ENCODE data around the gene PTGS2.

Gene PTGS2

DNA sequence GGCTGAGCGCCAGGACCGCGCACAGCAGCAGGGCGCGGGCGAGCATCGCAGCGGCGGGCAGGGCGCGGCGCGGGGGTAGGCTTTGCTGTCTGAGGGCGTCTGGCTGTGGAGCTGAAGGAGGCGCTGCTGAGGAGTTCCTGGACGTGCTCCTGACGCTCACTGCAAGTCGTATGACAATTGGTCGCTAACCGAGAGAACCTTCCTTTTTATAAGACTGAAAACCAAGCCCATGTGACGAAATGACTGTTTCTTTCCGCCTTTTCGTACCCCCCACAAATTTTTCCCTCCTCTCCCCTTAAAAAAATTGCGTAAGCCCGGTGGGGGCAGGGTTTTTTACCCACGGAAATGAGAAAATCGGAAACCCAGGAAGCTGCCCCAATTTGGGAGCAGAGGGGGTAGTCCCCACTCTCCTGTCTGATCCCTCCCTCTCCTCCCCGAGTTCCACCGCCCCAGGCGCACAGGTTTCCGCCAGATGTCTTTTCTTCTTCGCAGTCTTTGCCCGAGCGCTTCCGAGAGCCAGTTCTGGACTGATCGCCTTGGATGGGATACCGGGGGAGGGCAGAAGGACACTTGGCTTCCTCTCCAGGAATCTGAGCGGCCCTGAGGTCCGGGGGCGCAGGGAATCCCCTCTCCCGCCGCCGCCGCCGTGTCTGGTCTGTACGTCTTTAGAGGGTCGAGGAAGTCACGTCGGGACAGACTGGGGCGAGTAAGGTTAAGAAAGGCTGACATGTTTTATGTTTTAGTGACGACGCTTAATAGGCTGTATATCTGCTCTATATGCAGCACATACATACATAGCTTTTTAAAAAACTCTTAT, at the start of gene PTGS2:
TSS of gene PTGS2 (minus strand) at position 179 of the 817 bp plus-strand sequence. CDS start at position 46, 133 bp downstream.
- peak; percentile 50 for DNase-seq

DNA sequence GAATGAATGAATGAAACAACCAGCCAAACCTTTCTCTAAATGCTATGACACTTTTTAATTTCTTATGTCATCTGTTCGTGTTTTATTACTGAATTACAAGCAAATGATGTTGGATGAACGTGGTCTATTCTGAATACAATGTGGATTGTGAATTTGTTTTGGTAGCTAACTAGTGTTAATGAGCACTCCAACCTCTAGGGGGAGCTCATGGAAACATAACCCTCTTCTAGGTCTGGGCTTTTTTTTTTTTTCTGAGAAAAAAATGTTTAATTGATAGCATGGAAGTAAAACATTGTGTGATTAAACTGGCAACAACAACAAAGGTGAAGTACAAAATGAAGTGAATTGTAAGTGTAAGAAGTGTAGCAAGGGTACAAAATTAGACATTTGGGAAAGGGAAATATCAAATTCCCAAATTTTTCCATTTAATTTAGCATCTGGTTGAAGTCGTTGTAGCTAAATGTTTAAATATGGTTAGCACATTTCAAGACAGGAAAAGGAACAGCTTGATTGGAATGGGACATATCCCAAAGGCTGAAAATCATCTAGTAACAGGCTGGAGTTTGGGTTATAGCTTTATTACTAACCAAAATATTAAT, 42.6 kb upstream of the PTGS2 start:
- peak; percentile 37 for DNase-seq

DNA sequence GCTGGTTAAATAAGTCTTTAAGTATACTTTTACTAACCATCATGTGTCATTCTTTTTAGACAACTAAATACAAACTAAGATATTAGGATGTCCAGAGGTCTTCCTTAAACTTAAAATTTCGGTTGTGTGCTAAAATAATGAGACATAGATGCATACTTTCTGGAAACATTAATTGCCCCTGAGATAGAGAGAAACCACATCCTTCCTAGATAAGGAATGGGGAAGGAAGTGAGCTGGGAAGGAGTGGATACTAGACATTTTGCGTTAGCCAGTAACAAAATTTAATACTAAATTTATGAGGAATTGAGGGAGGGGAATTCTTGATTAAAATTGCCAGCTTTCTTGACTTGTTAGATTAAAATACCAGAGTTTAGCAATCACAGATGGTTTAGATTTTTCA, 37.1 kb upstream of the PTGS2 start:
- DNase-seq: no peak

DNA sequence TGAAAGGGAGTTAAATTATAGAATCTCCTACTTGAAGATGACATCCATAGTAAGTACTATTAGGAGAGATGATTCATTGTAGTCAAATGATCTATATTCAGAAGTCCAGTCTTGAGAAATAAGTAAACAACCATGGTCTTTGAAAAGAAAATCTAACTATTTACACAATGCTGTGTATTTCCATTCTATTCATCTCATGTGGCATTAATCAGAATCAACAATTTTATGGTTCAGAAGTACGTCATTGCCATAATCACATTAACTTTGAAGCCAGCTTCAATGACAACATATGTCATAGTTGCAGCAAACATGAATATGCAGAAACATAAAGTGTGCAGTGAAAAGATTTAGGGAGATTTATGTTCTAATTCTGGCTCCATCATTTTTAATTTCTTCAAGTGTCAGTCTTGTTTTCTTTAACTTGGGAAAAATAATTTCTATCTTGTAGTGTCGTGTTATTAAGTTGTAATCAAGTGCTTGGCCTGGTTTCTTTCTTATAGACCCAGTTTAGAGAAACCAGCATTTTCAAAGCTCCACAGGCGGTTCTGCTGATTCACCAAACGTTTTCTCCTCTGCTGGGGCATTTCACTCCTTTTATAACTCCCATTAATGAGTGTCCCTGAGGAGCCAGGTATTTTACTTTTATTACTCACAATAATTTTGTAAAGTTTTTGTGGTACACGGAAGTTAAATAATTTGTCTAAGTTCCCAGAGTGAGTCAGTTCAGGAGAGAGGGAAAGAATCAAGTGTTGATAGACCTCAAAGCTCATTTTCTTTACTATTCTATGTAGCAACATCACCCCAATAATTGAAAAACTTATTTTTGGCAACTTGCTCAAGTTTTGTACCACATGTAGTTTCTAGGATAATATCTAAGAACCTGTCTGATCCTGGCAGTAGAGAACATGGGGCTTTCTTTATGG, 35.9 kb upstream of the PTGS2 start:
- no peak for DNase-seq

DNA sequence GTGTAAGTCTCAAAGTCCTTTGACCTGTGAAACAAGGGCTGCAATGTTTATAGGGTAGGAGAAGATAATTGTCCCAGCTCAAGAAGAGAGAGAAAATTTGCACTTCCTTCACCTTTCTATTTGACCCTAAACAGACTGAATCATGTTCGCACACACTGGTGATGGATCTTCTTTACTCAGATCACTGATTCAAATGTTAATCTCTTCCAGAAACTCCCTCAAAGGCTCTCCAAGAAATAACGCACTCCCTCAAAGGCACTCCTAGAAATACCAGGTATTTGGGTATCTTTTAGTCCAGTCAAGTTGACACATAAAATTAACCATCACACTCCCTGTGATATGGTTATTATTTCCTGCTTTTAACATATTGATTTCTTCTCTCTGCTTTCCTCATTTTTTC, 30.5 kb upstream of the PTGS2 start:
- DNase-seq: no peak

DNA sequence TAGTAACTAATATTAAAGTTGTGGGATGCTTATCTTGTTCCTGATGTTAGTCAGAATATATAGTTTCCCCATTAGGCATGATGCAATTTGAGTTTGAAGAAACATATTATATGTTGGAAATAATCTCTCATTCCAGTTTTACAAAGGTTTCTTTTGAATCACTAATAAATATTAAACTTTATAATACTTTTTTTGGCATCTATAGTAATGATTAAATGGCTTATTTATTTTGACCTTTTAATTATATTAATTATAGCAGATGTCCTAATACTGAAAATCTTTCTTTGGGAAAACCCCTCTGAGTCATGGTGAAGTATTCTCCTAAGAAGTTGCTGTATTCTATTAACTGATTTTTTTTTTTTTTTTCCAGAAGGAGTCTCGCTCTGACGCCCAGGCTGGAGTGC, 28.5 kb upstream of the PTGS2 start:
- DNase-seq: no peak

DNA sequence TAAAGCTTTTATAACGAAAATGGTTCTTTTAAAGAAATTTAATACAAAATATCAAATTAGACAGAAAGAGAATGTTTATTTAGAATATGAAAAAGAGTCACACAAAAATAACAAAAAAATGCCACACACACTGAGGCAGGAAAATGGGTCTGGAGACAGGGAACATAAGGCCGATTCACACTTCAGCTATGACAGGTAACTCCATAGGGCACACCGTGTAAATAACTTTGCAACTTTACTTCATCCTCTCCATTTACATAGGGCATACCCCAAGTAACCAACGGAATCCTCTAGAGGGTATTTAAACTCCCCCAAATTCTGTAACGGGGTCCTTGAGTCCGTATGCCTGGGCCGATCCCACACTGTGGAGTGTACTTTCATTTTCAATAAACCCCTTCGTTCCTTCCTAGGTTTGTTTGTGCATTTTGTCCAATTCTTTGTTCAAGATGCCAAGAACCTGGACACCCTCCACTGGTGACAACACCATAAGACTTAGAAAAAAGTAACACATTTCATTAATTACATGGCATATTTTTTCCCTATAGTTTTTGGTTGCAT, 23.1 kb upstream of the PTGS2 start:
- no peak for DNase-seq

DNA sequence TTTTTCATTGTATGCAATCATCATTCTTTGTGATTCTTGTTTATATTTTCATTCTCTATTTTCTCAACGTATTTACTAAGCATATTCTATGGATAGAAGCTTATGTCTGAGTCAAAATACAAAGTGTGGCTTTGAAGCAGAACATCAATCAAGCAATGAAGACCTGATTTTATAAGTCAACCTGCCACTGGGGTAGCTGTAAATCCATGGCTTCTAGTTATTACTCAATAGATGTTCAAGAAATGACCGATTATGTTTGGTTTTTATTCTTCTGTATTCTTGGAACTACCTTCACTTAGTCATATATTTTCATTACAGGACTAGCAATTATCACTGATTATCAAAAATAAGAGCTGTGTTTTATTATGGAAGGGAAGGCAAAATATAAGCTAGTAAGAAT, 20.5 kb upstream of the PTGS2 start:
- no peak for DNase-seq

DNA sequence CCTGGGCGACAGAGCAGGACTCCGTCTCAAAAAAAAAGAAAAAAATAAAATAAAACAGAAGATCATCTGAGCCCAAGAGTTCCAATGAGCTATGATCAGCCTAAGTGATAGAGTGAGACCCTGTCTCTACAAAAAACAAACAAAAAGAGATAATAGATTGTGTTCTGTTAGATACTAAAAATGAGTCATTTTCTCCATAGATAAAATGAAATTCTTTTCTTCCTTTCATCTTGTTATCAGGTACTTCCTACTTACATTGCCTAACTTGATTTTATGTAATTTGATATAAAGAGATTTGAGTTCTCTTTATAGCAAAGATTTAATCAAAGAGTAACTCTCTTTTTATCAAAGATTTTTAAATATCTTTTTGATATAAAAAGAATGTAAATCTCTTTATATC, 19.3 kb upstream of the PTGS2 start:
- DNase-seq: no peak

DNA sequence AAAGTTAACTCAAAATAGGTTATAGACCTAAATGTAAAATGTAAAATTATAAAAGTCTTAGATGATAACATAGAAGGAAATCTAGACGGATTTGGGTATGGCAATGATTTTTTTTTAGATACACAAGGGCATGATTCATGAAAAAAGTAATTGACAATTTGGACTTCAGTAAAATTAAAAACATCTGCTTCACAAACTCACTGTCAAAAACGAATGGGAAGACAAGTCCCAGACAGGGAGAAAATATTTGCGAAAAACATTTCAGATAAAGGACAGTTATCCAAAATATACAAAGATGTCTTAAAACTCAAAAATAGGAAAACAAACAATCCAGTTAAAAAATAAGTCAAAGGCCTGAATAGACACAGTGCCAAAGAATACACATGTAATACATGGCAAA, 9.7 kb upstream of the PTGS2 start:
- no peak for DNase-seq

DNA sequence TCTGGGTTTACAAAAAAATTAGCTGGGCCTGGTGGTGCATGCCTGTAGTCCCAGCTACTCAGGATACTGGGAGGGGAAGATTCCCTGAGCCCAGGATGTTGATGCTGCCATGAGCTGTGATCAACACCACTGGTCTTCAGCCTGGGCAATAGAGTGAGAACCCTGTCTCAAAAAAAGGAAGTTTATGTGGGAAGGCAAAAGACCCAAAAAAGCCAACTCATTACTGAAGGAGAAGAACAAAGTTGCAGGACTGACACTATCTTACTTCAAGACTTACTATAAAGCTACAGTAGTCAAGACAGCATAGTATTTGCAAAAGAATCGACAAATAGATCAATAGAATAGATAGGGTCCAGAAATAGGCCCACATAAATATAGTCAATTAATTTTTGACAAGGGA, 9.2 kb upstream of the PTGS2 start:
- no peak for DNase-seq

DNA sequence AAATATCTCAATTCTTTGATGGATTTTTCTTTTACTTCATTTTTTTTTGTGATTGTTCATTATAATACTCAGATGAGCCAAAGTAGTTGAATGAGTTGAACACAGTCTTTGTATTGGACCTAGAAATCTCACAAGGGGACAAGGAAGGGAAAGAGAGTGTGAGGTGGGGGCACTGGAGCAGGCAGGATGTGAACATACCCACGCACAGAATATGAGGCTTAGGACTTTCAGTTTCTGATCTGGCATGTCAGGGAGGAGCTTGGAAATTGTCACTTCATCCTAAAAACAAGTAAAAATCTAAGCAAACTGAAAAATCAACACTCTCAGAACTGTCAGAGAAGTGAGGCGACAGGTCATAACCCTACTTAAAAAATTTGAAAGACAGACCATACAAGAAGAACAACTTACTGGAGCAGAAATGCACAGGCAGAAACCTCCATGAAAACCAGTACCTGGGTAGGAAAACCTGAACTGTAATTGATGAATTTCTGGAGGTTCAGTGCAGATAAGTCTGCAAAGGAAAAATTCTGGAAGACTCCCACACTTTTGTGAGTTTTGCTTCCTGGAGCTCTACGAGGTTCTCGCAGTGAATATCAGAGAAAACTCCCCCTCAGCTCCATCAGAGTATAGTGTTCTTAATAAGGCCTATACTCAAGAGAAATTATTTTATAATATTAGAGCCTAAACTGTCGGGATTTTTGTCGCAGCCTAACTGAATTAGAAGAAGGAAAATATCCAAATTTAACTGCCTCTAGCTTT, 3.6 kb upstream of the PTGS2 start:
- no peak for DNase-seq

DNA sequence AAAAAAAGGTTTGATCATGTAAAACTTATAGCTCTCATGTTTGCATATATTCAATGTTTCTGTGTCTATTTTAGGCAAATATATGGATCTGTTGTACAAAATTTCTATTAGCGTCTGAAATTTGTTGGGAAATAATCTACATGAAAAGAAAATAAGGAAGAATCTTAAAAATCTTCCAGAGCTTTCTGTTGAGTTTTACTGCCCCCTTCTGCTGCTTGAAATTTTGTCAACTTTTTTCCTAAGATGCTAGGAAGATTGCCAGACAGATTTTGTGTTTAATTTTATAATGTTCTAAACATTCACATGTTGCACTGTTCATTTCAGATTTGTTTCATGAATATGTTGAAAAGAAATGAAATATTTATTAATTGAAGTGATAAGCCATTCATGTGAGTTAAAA, 2.5 kb upstream of the PTGS2 start:
- no peak for DNase-seq

DNA sequence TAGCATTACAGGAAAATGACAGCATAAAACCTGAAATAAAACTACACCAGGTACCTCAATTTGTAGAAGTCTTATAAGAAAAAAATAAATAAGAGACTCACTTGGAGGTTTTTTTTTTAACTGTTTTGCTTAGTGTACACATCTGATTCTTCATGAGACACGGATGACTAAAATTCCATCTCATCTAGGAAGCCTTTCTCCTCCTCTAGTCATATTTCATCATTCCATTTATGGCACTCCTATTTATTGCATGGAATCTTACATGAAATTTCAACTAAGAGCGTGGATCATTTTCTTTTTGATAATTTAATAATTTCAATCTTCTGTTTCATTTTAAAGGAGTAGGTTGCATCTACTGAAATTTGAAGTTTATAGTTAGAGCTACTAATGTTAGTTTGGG, 1.6 kb upstream of the PTGS2 start:
- DNase-seq: no peak

DNA sequence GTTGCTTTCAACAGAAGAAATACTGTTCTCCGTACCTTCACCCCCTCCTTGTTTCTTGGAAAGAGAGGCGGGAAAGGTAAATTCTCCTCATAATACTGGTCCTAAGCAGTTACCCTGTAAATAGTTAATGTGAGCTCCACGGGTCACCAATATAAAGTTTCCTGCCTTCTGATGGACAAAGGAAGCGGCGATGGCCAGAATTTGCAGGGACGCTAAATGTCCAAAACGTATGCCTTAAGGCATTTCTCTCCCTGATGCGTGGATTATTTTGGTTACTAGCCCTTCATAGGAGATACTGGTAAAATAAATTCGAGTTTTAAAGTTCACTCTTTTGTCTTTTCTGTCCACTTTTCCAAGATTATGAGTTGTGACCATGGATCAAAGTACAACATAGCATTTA, 898 bp upstream of the PTGS2 start:
- DNase-seq: no peak

DNA sequence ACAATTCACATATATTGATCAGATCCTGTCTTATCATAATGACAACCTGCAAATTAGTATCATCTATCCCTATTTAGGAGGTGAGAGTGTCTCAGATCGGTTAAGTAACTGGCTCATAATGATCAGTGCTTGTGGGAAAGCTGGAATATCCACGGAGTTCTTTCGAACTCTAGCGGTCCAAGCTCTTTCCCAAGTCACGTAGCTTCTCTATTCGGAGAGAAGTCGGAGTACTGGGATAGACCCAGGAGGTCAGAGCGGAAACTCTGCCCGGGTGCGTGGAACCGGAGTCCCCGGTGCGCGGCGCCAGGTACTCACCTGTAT, 339 bp downstream of the PTGS2 start:
- no peak for DNase-seq

DNA sequence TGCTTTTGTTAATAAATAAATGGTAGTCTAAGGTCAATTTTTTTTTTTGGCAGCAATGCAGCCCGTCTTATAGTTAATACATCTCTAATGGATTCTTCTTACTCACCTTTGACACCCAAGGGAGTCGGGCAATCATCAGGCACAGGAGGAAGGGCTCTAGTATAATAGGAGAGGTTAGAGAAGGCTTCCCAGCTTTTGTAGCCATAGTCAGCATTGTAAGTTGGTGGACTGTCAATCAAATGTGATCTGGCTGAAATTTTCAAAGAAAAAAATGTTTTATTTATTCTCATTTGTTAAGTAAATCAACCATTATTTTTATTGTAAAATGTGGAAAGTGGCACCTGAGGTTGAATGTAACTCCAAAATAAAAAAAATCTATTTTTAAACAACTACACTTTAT, 2.1 kb downstream of the PTGS2 start:
- no peak for DNase-seq

DNA sequence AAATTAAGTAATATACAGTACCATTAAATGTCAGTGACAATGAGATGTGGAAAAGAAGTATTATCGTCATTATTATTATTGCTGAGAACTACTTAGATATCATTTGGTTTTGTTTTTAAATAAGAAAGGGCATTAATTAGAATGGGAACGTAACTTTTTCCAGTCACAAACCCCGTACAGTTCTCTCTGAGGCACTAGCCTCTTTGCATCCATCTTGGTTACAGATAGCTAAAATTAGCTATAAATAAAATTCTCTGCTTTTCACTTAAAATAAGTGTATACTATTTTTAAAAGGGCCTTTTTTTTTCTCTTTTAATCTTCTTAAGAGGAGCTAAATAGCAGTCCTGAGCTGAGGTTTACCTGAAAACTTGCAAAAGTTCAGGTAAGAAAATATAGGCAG, 7.6 kb downstream of the PTGS2 start:
- no peak for DNase-seq

DNA sequence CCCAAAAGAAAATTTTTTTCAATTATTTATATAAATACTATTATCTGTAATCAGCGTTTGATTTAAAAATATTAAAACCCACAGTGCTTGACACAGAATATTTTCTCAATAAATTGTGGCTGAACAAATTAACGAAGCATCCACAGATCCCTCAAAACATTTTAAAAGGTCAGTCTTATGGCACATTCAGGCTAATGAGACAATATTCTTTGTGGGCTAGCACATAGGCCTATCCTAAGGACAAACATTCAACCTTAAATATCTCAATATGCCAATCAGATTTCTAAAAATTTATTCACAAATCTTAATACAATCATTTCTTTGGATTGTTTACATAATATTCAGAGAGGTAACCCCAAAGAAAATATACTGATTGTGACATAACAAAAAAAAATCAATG, 8.1 kb downstream of the PTGS2 start:
- DNase-seq: no peak

DNA sequence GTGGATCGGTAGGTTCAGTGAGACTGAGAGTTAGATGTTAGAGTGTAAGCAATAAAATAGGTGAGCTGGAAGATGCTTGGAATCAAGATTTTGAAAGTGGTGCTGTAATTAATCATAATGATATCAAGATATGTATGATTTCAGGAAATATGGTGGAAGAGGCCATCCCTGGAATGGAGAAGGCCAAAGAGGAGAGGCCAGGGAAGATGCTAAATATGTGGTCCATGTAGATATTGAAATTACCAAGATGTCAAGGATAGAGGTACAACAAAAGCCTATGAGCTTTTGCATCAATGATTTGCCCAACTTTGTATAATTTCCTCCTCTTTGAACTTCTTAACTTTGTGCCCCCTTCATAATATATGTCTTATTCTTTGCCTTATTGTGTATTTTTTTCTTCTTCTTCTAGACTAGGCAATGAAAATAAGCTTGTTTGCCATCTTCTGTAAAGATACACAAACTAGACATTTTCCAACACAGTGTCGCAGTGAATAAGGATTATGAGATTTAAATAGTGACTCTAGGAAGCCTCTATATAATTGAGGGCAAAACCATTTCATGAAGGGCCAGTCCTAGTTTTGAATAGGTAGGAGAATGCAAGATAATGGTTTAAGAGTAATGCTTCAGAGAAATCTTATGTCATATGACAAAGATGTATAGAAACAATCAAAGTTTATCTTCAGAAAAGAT, 8.9 kb downstream of the PTGS2 start:
- no peak for DNase-seq

DNA sequence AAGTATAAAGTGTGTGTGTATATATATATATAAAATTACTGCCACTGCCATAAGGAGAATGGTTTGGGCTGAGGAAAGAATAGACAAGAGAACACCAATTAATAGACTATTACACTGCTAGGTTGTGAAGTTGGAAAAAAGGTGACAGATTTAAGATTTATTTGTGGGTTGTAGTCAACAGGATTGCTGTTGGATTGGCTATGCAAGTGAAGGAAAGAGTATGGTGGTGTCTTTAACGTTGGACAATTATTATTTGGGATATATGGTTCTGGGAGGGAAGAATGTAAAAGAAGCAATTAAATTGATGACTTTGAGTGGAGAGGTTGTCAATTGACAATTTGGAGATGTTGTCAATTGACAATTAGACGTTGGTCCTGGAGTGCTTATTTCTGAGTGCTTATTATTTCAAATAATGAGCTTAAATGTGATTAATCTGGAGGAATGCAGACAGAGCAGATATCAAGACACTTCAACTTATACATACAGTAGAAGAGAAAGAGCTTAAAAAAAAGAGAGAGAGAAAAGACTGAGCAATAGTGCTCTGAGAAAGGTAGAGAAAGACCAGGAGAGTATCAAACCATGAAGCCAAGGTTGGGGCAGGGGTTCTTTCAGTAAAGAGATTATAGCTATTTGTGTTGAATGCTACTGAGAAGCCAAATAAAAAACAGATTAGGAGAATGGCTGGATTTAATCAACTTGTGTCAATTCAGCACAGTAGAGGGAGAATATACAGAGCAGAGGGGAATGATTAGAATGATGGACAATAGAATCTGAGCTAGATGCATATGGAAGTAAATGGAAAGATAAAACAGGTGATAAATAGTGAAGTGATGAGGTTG, 9.7 kb downstream of the PTGS2 start:
- DNase-seq: no peak
